HG02763 (cell line): Measurements from ENCODE around the gene MPP7.
"Not testable (repeated sequence)": the region's sequence is repeated elsewhere in the genome, so short reads cannot be mapped to it uniquely, and the experiment has no call there.

ENCODE experiments used
- ATAC-seq: cut with Tn5 transposase; IDR thresholded peaks from one replicate; pipeline ENCODE4 v1.9.1; 2021; ENCODE audit warnings: mild to moderate bottlenecking, moderate library complexity; ENCODE audit not compliant: unreplicated experiment

MPP7 gene

GRCh38 chr10:28302638-28303488, at the start of gene MPP7:
Gene MPP7 (minus strand): TSS chr10:28303064. CDS start chr10:28238604, 64,460 bp downstream.
- peak; percentile 100 for ATAC-seq

DNA sequence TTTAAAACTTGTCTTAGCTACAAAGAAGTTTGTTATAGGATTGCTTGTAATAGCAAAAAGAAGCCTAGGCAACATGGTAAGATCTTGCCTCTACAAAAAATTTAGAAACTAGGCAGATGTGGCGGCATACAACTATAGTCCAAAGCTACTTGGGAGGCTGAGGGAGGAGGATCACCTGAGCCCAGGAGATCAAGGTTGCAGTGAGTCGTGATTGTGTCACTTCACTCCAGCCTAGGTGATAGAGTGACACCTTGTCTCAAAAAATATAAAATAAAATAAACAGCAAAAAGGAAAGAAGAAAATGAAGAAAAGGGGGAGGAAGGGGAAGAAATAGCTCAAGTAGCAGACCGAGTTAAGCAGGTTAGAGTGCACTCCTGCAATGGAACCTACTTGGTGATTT, 47.0 kb upstream of the MPP7 start:
- no peak for ATAC-seq

DNA sequence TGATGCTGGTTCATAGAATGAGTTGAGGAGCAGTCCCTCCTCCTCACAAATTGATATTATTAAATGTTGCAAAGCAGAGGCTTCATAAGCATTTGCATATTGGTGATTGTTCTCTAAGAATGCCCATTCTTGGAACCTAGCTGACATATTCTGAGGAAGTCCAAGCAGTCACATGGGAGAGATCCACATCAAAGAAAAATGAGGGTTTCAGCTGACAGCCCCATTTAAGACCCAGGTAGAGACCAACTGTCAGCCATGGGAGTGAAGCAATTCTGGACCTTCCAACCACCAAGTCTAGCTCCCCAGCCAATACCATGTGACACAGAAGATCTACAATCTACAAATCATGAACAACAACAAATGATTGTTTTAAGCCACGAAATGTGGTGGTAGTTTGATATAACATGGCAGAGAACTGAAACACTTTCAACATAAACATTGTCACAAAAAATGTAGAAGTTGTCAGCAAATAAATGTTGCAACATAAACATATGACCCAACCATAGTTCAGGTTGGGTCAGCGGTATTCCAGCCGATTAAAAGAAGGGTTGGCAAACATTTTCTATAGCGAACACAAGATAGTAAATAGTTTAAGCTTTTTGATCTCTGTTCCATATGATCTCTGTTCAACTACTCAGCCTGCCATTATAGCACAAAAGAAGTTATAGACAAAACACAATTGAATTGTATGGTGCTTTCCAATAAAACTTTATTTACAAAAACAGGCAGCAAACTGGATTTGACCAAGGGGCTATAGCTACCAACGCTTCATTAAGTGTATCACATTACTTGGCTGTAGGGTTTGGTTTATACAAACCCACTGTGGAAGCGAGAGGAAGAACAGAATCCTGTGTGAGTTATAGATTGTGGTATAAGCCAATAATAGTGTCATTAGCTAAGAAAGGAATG, 41.4 kb upstream of the MPP7 start:
- no peak for ATAC-seq

GRCh38 chr10:28343252-28343651, 40.4 kb upstream of the MPP7 start:
- no peak for ATAC-seq

- not testable (repeated sequence) for ATAC-seq
Observed at GRCh38 chr10:28341679-28342078, 38.8 kb upstream of the MPP7 start.

- ATAC-seq: no peak
Observed at GRCh38 chr10:28332726-28333125, 29.9 kb upstream of the MPP7 start.

DNA sequence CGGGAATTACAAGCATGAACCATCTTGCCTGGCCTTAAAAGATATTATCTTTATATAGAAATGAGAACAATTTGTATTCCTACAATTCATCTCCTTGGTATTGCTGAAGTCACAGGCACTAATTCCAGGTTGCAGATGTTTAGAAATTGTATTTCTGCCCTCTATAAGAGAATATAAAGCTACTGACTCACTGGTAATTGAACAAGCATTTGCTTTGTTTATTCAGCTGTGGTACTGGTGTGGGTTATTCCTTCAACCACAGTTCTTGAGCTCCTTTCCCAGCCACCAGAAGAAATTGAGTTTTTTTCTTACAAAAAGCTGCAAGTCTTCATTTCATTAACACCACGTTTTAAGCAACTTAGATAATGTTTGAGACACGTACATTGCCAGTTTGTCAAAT, 29.0 kb upstream of the MPP7 start:
- no peak for ATAC-seq

DNA sequence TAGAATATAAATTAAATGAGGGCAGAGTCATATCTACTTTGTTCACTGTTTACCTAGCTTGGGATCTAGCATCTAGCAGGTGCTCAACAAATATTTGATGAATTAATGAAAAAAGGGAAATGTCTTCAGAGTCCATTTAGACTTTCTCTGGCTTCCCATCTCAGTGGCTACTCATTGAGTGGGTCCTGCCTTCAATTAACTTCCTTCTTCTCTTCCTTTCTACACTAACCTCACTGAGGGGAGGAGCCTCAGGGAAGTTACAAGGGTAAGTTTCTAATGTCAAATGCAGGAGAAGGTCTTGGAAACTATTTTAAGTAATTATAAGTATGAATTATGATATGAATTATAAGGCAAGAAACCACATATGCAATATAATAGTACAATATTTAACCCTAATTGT, 28.2 kb upstream of the MPP7 start:
- ATAC-seq: no peak

- ATAC-seq: no peak
Observed at GRCh38 chr10:28328346-28328745, 25.5 kb upstream of the MPP7 start.

DNA sequence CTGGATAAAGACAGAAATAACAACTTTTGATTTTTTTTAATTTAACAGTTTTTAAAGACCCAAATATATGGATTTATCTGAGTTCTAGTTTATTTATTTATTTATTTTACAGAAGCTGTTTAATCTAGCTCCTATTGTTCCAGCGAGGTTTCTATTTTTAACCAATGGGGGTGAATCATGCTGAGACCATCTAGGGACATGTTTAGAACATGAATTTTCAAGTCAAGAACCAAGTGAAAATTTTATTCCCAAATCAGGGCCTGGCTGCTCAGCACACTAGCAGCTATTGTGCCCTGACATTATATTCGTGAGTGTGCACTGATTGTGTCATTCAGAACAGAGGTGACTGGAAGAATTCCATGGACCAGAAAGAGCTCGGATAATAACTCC, 24.6 kb upstream of the MPP7 start:
- no peak for ATAC-seq

- ATAC-seq: no peak
Observed at GRCh38 chr10:28326516-28327490, 23.9 kb upstream of the MPP7 start.

- no peak for ATAC-seq
Observed at GRCh38 chr10:28320799-28321198, 17.9 kb upstream of the MPP7 start.

- no peak for ATAC-seq
Observed at GRCh38 chr10:28320090-28320489, 17.2 kb upstream of the MPP7 start.

- not testable (repeated sequence) for ATAC-seq
Observed at GRCh38 chr10:28319061-28319460, 16.2 kb upstream of the MPP7 start.

DNA sequence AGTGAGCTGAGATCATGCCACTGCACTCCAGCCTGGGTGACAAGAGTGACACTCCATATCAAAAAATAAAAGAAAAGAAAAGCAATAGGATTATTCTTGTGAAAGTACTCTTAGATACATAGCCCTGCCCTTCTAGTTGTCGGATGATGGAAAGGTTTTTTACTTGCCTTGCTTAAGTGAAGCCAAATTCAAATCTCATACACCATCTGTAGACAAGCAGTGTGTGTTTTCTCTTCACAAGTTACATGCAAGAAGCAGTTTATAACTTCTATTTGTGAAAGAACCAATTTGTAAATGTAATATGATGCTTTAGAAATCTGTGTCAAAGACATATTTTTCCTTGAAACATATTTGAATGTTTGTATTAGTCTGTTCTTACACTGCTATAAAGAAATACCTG, 15.8 kb upstream of the MPP7 start:
- no peak for ATAC-seq

- no peak for ATAC-seq
Observed at GRCh38 chr10:28317760-28318159, 14.9 kb upstream of the MPP7 start.

GRCh38 chr10:28316696-28317095, 13.8 kb upstream of the MPP7 start:
- no peak for ATAC-seq

DNA sequence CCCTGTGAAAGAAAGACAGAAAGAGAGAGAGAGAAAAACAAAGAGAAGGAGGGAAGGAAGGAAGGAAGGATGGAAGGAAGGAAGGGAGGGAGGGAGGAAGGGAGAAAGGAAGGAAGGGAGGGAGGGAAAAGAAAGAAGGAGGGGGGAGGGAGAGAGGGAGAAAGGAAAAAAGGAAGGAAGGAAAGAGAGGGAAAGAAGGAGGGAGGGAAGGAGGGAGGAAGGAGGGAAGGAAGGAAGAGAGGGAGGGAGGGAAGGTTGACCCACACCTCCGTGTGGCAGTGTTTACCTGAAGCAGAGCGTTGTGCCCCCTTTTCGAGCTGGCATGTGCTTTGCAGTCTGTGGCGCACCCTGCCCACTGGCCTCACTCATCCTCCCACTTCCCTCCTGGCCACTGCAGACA, 12.3 kb upstream of the MPP7 start:
- ATAC-seq: no peak

DNA sequence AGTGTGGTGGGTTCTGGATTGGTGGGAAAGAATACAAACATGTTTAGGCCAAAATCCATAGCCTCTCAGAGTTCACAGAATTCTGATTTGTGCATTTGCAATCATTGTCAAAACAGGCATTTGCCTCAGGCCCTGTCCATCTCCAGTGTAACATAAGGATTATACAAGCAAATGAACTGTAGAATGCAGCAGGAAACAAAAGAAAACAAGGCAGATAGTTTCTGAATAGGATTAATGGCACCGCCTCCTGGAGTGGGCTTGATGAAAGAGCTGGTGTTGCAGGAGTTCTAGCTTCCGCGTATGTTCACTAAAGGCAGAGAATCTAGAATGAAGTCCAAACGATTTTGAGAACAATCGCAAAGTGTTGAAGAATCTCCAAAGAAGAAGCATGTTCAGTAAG, 11.3 kb upstream of the MPP7 start:
- ATAC-seq: no peak

DNA sequence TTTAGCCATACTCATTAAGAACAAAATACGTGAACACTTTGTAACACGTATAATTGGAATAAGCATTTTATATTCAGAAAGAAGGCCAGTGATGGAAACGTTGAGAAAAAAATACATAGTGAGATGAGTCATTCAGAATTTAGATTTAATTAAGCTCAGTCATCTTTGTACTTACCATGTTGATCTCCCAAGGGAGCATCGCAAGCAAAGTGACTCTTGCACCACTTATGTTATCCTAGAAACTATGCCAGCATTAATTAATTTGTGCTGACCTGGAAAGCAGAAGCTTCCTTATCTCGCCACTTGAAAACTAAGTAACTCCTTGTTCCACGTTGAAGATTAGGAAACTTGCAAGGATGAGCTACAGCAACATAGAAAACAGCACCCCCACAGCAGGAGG, 9.7 kb upstream of the MPP7 start:
- ATAC-seq: no peak

DNA sequence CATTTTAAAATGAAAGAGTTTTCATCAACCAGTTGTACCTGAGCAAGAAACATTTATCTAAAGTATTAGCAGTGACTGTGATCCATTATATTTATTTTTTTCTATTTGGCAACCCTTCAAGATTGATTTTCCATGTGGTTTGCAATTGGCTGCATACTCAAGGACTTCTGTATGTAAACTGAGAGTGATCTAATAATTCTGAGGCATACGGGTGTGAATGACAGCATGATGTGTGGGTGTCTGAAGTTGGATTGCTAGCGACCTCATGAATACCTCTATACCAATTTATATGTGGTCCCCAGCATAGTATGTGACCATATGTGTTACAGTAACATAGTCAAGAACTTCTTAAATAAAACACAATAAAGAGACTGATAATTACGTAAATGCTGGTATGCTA, 8.2 kb upstream of the MPP7 start:
- ATAC-seq: no peak
